Liver (tissue), 9 donors: ENCODE results near the gene MAP3K8. TPM values are rescaled to one million over a fixed set of nuclear protein-coding genes. Genes with fewer than 3 reads are reported as not detected.

Experiments
- DNase-seq: peaks from one replicate; pipeline ENCODE4 v3.0.0-alpha.2; 2017; ENCODE audit warnings: low spot score
- H3K27ac ChIP-seq, 2 donors: one replicate each; pipeline ENCODE4 v1.7.0; 2013; ENCODE audit warnings: inconsistent platforms in 2 of 2, low read length in 2 of 2, control low read depth in 1 of 2, low read depth in 1 of 2, mild to moderate bottlenecking in 1 of 2
- H3K27me3 ChIP-seq, 4 donors: one replicate each; pipeline versions ENCODE4 v1.6.1 to v1.7.0; 2013; ENCODE audit warnings: low read length in 3 of 4, inconsistent platforms in 1 of 4, mild to moderate bottlenecking in 1 of 4, moderate library complexity in 1 of 4; ENCODE audit not compliant: control insufficient read depth in 4 of 4, insufficient read depth in 4 of 4
- H3K36me3 ChIP-seq, 4 donors: one replicate each; pipeline versions ENCODE4 v1.6.1 to v1.7.0; 2013; ENCODE audit warnings: low read length in 3 of 4, mild to moderate bottlenecking in 3 of 4, low read depth in 1 of 4, moderate library complexity in 1 of 4; ENCODE audit not compliant: control insufficient read depth in 4 of 4, insufficient read depth in 3 of 4
- H3K4me1 ChIP-seq, 4 donors: one replicate each; pipeline versions ENCODE4 v1.6.1 to v1.7.0; 2013; ENCODE audit warnings: low read length in 3 of 4, mild to moderate bottlenecking in 3 of 4, moderate library complexity in 1 of 4; ENCODE audit not compliant: control insufficient read depth in 4 of 4, insufficient read depth in 4 of 4
- H3K4me3 ChIP-seq, 3 donors: one replicate each; pipeline versions ENCODE4 v1.6.1 to v1.7.0; 2013; ENCODE audit warnings: low read length in 3 of 3, control low read depth in 1 of 3, low read depth in 1 of 3, mild to moderate bottlenecking in 1 of 3
- H3K9ac ChIP-seq, 2 donors: one replicate each; pipeline ENCODE4 v1.7.0; 2013; ENCODE audit warnings: low read length in 2 of 2, mild to moderate bottlenecking in 2 of 2, moderate library complexity in 2 of 2, control low read depth in 1 of 2, low read depth in 1 of 2
- H3K9me3 ChIP-seq, 4 donors: one replicate each; pipeline versions ENCODE4 v1.6.1 to v1.7.0; 2013; ENCODE audit warnings: low read length in 3 of 4; ENCODE audit not compliant: control insufficient read depth in 4 of 4
- ATF3 ChIP-seq: IDR thresholded peaks from 2 replicates; pipeline ENCODE4 v1.6.1; 2016; ENCODE audit warnings: antibody characterized with exemption
- GABPA ChIP-seq, 2 donors: IDR thresholded peaks in 1 of 2; conservative IDR thresholded peaks in 1 of 2; 2 replicates each; pipeline ENCODE4 v1.6.1; 2016; ENCODE audit warnings: antibody characterized with exemption in 2 of 2, mild to moderate bottlenecking in 1 of 2, moderate library complexity in 1 of 2
- HNF4A ChIP-seq, 2 donors: conservative IDR thresholded peaks; 2 replicates each; pipeline ENCODE4 v1.6.1; 2016; ENCODE audit warnings: antibody characterized with exemption in 2 of 2, mild to moderate bottlenecking in 2 of 2
- HNF4G ChIP-seq: IDR thresholded peaks from 2 replicates; pipeline ENCODE4 v1.6.1; 2016; ENCODE audit warnings: antibody characterized with exemption
- JUND ChIP-seq, 2 donors: IDR thresholded peaks; 2 replicates each; pipeline ENCODE4 v1.6.1; 2016; ENCODE audit warnings: antibody characterized with exemption in 2 of 2
- NR2F2 ChIP-seq: IDR thresholded peaks from 2 replicates; pipeline ENCODE4 v1.6.1; 2016; ENCODE audit warnings: antibody characterized with exemption
- RAD21 ChIP-seq, 2 donors: IDR thresholded peaks; 2 replicates each; pipeline ENCODE4 v1.6.1; 2016; ENCODE audit warnings: antibody characterized with exemption in 2 of 2, mild to moderate bottlenecking in 2 of 2
- RXRA ChIP-seq, 2 donors: IDR thresholded peaks; 2 replicates each; pipeline ENCODE4 v1.6.1; 2017 to 2018; ENCODE audit warnings: antibody characterized with exemption in 2 of 2, mild to moderate bottlenecking in 1 of 2
- SP1 ChIP-seq: IDR thresholded peaks from 2 replicates; pipeline ENCODE4 v1.6.1; 2018; ENCODE audit warnings: antibody characterized with exemption, mild to moderate bottlenecking
- YY1 ChIP-seq: IDR thresholded peaks from 2 replicates; pipeline ENCODE4 v1.6.1; 2016; ENCODE audit warnings: antibody characterized with exemption, mild to moderate bottlenecking
- WGBS: extraction: QIAGEN DNeasy Blood & Tissue Kit; methylation state at CpG from one replicate; pipeline ENCODE4 v1.1.7; 2013; 5-methylcytosine and 5-hydroxymethylcytosine counted together
- polyA plus RNA-seq, 2 donors: library from polyadenylated mRNA; stranded (reverse) in 1 of 2; unstranded in 1 of 2; fragments of 200-250 nt in 1 of 2; fragments of >200 nt in 1 of 2; fragmentation: Nextera tagmentation in 1 of 2; extraction: Ambion mirVana in 1 of 2; gene quantifications; one replicate each; pipeline versions ENCODE4 v1.2.1 to v1.2.3, GENCODE V29; 2013 to 2015
- total RNA-seq, 2 donors: library from RNA; depleted of rRNA; stranded (reverse); fragments of >200 nt; gene quantifications; one replicate each; pipeline ENCODE4 v1.2.3, GENCODE V29; 2014
- TF ChIP-seq, protein P1 (sequence below): IDR thresholded peaks from 2 replicates; pipeline ENCODE4 v1.6.1; 2016; ENCODE audit warnings: antibody characterized with exemption, mild to moderate bottlenecking
- TF ChIP-seq, protein P2 (sequence below): IDR thresholded peaks from 2 replicates; pipeline ENCODE4 v1.6.1; 2016; ENCODE audit warnings: antibody characterized with exemption
- donor health status: healthy.
- donor health status: healthy.
- donor health status: healthy.
- donor health status: healthy.
- donor health status: healthy.

The MAP3K8 gene
- total and polyA plus RNA-seq, 4 donors = 2.1 to 11.4 (median 6.1) TPM

DNA sequence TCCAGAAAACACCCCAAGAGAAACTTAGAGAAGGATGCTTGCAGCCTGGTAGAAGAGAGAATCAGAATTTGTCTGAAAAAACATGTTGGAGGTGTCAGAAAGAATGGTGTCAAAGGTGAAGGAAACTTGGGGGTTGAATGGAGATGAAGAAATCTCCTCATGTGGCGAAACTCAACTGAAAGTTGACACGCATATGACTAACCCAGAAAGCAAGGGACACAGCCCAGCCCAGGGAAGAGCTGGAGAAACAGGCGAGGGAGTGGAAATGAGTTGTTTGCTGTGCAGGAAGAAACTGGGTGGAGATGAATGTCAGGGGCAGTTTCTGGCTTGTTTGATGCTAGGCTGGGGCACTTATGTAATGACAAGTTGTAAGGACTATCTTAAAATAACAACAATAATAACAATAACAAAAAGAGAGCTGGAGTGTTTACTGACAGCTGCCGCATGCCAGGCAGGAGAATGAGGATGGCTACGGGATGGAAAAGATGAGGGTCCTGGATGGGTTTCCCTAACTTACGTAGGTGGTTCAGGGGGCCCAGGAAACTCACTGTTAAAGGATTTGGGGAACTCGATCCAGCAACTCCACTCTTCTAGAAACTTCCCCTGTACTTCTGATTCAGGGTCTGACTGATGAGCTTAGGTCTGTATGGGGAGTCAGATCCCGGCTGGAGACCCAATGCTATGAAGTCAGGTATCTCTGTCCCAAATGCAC, 57.4 kb downstream of the MAP3K8 start:
- H3K4me1 ChIP-seq = no peaks in the 10 kb centered on the region
- DNase-seq = no peak
- H3K9ac ChIP-seq = no peak overlapping the region
- no peak overlapping the region for H3K4me3 ChIP-seq
- no peaks in the 10 kb centered on the region for H3K36me3 ChIP-seq
- TF ChIP-seq GABPA (IDR thresholded peaks at IDR 0.05 in 1 of 2, conservative IDR thresholded peaks at IDR 0.05 in 1 of 2) (no peak), NR2F2 (no peak)
- WGBS = 76% methylated on average over 8 of the region's 8 CpGs
- H3K27me3 ChIP-seq = peaks cover 0 to 5% (median 0%) of the 10 kb centered on the region in 4 donors
- H3K9me3 ChIP-seq = no peaks in the 10 kb centered on the region
- no peak overlapping the region for H3K27ac ChIP-seq

DNA sequence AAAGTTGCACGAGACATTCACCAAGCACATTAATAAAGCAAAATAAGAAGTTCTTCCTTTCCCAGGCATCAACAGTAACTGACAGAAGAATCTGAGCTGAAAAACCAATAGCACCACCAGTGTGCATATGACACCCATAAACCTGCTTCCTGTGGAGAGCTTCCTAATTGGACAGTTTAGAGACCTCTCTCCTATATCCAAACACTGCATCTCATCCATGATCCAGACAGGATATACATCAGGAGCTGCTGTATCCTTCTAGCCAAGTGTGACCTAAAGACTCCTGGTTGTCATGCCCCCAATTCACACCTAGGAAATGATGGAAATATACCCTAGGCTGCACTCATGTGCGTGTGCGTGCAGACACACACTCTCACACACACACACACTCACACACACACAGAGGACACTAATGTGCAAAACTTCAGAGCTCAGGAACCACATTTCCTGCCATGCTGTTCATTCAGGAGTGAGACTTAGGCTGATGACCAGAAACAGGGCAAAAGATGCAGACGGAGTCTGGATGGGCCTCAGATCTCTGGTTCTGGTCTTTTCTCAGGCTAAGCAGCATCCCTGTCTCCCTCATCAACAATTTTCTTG, 58.0 kb downstream of the MAP3K8 start:
- Histone ChIP-seq H3K27me3 (peaks cover 0 to 3% (median 0%) of the 10 kb centered on the region in 4 donors), H3K27ac (no peak overlapping the region), H3K36me3 (no peaks in the 10 kb centered on the region), H3K9me3 (no peaks in the 10 kb centered on the region), H3K4me3 (no peak overlapping the region), H3K9ac (no peak overlapping the region), H3K4me1 (no peaks in the 10 kb centered on the region)
- WGBS = 90% methylated on average over 4 of the region's 4 CpGs
- TF ChIP-seq SP1 (no peak), HNF4G (no peak), RXRA (IDR thresholded peaks at IDR 0.05) (no peak), ATF3 (no peak), JUND (IDR thresholded peaks at IDR 0.05) (no peak), GABPA (IDR thresholded peaks at IDR 0.05 in 1 of 2, conservative IDR thresholded peaks at IDR 0.05 in 1 of 2) (no peak), RAD21 (IDR thresholded peaks at IDR 0.05) (no peak), HNF4A (conservative IDR thresholded peaks at IDR 0.05) (no peak), YY1 (no peak)
- TF ChIP-seq, protein P1, sequence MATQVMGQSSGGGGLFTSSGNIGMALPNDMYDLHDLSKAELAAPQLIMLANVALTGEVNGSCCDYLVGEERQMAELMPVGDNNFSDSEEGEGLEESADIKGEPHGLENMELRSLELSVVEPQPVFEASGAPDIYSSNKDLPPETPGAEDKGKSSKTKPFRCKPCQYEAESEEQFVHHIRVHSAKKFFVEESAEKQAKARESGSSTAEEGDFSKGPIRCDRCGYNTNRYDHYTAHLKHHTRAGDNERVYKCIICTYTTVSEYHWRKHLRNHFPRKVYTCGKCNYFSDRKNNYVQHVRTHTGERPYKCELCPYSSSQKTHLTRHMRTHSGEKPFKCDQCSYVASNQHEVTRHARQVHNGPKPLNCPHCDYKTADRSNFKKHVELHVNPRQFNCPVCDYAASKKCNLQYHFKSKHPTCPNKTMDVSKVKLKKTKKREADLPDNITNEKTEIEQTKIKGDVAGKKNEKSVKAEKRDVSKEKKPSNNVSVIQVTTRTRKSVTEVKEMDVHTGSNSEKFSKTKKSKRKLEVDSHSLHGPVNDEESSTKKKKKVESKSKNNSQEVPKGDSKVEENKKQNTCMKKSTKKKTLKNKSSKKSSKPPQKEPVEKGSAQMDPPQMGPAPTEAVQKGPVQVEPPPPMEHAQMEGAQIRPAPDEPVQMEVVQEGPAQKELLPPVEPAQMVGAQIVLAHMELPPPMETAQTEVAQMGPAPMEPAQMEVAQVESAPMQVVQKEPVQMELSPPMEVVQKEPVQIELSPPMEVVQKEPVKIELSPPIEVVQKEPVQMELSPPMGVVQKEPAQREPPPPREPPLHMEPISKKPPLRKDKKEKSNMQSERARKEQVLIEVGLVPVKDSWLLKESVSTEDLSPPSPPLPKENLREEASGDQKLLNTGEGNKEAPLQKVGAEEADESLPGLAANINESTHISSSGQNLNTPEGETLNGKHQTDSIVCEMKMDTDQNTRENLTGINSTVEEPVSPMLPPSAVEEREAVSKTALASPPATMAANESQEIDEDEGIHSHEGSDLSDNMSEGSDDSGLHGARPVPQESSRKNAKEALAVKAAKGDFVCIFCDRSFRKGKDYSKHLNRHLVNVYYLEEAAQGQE = no peak
- TF ChIP-seq, protein P2, sequence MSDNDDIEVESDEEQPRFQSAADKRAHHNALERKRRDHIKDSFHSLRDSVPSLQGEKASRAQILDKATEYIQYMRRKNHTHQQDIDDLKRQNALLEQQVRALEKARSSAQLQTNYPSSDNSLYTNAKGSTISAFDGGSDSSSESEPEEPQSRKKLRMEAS = no peak
- DNase-seq = no peak
